ENCODE data around the gene MEF2C. TPM values are rescaled to one million over a fixed set of nuclear protein-coding genes. Genes with fewer than 3 reads are reported as not detected.
"Not testable (repeated sequence)": the region's sequence is repeated elsewhere in the genome, so short reads cannot be mapped to it uniquely, and the experiment has no call there.

Gene MEF2C
- total RNA-seq, 1 donor from 2014 or later: under 0.01 TPM

DNA sequence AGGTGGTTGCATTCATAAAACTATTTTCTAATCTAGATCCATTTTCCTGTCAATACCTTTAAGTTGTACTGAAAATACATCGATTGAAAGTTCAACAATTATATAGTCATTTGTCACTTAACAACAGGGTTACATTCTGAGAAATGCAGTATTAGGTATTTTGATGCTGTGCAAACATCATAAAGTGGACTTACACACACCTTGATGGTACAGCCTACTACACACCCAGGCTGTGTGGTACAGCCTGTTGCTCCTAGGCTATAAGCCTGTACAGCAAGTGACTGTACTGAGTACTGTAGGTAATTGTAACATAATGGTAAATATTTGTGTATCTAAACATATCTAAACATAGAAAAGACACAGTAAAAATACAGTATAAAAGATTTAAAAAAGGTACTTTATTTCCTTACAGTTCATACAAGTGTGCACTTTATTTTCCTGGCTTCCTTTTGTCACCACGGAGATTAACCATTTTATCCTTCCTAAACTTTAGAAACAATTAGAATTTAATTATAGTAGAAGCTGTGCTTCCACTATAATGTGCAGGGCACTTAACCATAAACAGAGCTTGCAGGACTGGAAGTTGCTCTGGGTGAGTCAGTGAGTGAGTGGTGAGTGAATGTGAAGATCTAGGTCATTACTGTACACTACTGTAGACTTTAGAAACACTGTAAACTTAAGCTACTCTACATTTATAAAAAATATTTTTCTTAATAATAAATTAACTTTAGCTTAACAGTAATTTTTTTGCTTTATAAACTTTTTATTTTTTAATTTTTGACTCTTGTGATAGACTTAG is 42.9 kb upstream of the MEF2C start:
- Histone ChIP-seq H3K4me3 (ENCODE audit: low read depth, low read length) (no peak overlapping the region), H3K27me3 (ENCODE audit: control insufficient read depth, insufficient read depth, low read length) (no peaks in the 10 kb centered on the region), H3K36me3 (ENCODE audit: control insufficient read depth, insufficient read depth, low read length) (no peaks in the 10 kb centered on the region)
- FAIRE-seq (no peak), DNase-seq (ENCODE audit: low read depth) (peak; percentile 32)
- TF ChIP-seq, protein P1, sequence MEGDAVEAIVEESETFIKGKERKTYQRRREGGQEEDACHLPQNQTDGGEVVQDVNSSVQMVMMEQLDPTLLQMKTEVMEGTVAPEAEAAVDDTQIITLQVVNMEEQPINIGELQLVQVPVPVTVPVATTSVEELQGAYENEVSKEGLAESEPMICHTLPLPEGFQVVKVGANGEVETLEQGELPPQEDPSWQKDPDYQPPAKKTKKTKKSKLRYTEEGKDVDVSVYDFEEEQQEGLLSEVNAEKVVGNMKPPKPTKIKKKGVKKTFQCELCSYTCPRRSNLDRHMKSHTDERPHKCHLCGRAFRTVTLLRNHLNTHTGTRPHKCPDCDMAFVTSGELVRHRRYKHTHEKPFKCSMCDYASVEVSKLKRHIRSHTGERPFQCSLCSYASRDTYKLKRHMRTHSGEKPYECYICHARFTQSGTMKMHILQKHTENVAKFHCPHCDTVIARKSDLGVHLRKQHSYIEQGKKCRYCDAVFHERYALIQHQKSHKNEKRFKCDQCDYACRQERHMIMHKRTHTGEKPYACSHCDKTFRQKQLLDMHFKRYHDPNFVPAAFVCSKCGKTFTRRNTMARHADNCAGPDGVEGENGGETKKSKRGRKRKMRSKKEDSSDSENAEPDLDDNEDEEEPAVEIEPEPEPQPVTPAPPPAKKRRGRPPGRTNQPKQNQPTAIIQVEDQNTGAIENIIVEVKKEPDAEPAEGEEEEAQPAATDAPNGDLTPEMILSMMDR (IDR thresholded peaks at IDR 0.05; ENCODE audit: insufficient read depth, low read length, severe bottlenecking): no peak

DNA sequence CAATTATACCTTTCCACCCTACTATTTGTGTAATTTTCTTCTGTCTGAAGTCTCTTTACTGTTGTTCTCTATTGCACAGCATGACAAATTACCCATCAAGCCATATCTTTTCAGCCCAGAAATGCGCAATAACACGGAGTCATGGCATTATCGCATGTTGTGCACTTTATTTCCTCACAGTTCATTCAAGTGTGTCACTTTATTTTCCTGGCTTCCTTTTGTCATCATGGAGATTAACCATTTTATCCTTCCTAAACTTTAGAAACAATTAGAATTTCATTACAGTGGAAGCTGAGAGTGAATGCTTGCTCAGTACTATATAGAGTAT is 41.3 kb upstream of the MEF2C start:
- Histone ChIP-seq H3K27me3 (ENCODE audit: control insufficient read depth, insufficient read depth, low read length) (no peaks in the 10 kb centered on the region), H3K4me3 (ENCODE audit: low read depth, low read length) (no peak overlapping the region), H3K36me3 (ENCODE audit: control insufficient read depth, insufficient read depth, low read length) (no peaks in the 10 kb centered on the region)
- DNase-seq (ENCODE audit: low read depth): no peak
- TF ChIP-seq, protein P1 (IDR thresholded peaks at IDR 0.05; ENCODE audit: insufficient read depth, low read length, severe bottlenecking): no peak
- no peak for FAIRE-seq

DNA sequence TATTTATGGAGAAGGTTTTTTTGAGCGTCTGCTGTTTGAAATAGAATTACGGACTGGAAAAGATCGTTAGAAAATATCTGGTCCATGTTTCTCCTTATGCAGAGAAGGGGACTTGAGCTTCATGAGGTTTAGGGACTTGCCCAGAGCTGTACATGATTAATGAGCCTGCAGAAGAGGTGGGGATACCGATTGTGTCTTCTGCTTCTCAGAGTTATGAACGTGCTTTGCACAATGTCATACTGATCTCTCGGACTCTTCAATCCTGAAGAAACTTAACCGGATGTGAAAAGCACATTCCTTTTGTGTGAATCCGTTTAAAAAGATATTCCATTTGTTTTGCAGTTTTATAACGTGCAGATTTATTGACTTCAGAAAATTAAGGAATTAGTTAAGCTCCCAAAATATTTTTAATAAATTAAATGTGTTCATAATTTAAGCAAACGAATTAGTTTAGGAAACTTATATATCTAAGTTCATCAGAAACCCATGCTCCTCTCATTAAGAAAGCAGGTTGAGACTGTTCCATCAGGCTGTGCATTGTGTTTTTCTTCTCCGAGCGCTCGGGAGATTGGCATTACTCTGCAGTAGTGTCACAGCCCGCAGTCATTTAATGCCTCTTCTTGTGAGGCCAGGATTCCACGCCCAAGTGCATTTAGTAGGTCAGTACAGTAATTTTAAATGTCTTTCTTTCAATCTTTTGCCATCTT is 40.8 kb upstream of the MEF2C start:
- Histone ChIP-seq H3K4me3 (ENCODE audit: low read depth, low read length) (no peak overlapping the region), H3K36me3 (ENCODE audit: control insufficient read depth, insufficient read depth, low read length) (no peaks in the 10 kb centered on the region), H3K27me3 (ENCODE audit: control insufficient read depth, insufficient read depth, low read length) (no peaks in the 10 kb centered on the region)
- TF ChIP-seq, protein P1 (IDR thresholded peaks at IDR 0.05; ENCODE audit: insufficient read depth, low read length, severe bottlenecking): no peak
- no peak for FAIRE-seq
- no peak for DNase-seq (ENCODE audit: low read depth)

DNA sequence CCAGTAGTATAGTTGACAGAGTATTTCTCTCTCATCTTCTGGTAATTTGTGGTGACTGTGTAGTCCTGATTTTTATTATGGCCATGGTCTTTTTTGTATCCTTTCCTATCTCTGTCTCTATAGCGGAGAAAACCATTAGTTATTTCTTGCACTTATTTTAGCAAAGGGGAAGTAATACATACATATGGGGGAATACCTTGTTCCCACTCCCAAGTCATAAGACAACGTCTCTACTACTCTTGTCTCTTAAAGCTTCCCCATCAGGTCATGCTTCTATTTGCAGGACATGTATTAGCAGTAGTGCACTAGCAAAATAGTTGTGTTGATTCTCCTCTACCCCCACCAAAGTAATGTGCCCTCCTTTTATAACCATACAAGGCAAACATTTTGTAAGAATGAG is 29.8 kb upstream of the MEF2C start:
- not testable (repeated sequence) for H3K4me3 ChIP-seq (ENCODE audit: low read depth, low read length); H3K36me3 ChIP-seq (ENCODE audit: control insufficient read depth, insufficient read depth, low read length); DNase-seq (ENCODE audit: low read depth); FAIRE-seq; H3K27me3 ChIP-seq (ENCODE audit: control insufficient read depth, insufficient read depth, low read length)

DNA sequence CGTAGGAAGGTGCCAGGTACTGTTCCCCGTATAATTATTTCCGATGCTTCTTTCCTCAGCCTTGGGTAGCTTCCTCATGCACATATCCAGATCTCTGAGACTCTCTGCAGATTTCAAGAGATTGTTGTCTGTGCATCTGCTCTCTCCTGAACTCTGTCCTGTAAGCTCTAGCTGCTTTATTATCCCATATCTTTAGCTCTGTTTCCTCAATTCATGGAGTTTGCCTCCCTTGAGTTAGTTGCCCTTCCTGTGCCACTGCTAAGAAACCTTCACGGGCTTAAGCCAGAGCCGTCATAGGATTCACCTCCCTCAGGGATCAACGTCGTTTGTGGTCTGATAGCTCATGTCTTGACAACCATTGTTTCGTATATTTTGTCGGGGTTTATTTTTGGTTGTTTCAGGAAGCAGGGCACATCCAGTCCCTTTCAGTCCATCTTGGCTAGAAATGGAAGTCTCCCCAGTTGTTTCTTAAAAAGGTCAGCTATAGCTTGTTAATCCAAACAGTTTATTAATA is 28.1 kb upstream of the MEF2C start:
- peak; percentile 32 for FAIRE-seq
- H3K4me3 ChIP-seq (ENCODE audit: low read depth, low read length); H3K36me3 ChIP-seq (ENCODE audit: control insufficient read depth, insufficient read depth, low read length); DNase-seq (ENCODE audit: low read depth); H3K27me3 ChIP-seq (ENCODE audit: control insufficient read depth, insufficient read depth, low read length): not testable (repeated sequence)

DNA sequence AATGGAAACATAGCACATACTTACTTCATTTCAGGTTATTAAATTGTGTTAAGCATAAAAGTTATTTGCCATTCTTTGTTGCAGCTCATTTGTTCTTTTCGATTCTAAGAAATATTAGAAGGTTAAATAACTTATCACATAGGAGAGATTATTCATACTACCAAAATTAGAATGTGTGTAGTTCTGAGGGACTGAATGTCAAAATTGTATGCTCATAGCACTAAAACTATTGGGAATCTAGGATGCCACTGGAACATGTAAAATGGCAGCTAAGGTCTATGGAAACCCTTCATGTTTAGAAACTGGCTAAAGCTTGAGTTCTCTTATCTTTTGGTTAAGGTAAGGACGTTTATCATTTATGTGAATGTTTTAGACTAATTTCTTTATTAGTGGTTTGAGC is 21.5 kb upstream of the MEF2C start:
- H3K27me3 ChIP-seq (ENCODE audit: control insufficient read depth, insufficient read depth, low read length); H3K4me3 ChIP-seq (ENCODE audit: low read depth, low read length); DNase-seq (ENCODE audit: low read depth); FAIRE-seq; H3K36me3 ChIP-seq (ENCODE audit: control insufficient read depth, insufficient read depth, low read length): not testable (repeated sequence)

DNA sequence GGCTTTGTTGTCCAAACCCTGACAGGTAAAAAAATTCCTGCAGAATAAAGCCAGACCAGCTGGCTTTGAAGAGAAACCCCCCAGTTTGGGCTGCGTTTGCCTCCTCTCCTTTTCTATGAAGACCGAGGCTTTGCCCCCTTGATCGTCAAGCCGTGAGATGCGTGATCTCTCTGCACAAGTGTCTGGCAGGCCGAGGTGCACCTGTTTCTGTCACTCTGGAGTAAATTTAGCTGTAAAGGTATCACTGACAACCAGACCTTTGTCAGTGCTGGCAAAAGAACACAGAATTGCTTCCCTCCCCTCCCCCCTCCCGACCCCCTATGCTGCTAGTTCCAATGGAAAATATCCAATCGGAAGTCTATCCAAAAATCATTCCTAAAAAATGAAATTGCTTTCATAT is 21.0 kb upstream of the MEF2C start:
- not testable (repeated sequence) for FAIRE-seq; H3K27me3 ChIP-seq (ENCODE audit: control insufficient read depth, insufficient read depth, low read length); DNase-seq (ENCODE audit: low read depth); H3K4me3 ChIP-seq (ENCODE audit: low read depth, low read length); H3K36me3 ChIP-seq (ENCODE audit: control insufficient read depth, insufficient read depth, low read length)

DNA sequence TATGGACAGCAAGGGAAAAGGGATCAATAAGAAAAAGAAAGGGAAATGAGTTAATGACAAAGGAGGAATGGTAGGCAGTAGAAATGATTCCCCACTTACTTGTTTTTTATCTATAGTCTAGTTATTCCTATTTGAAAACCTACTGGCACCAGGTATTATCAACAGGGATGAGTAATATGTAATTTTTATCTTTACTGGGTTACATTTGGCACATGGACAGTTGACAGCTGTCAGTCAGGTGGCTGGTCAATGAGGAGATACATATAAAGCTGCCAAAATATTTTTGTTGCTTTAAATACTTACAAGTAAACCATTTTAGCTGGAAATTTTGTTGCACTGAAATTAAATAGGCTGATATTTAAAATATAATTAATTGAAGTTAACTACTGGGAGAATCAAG is 18.1 kb upstream of the MEF2C start:
- not testable (repeated sequence) for H3K36me3 ChIP-seq (ENCODE audit: control insufficient read depth, insufficient read depth, low read length); H3K27me3 ChIP-seq (ENCODE audit: control insufficient read depth, insufficient read depth, low read length); FAIRE-seq; H3K4me3 ChIP-seq (ENCODE audit: low read depth, low read length); DNase-seq (ENCODE audit: low read depth)
